Measurements from ENCODE around the gene ZNF521.

DNA sequence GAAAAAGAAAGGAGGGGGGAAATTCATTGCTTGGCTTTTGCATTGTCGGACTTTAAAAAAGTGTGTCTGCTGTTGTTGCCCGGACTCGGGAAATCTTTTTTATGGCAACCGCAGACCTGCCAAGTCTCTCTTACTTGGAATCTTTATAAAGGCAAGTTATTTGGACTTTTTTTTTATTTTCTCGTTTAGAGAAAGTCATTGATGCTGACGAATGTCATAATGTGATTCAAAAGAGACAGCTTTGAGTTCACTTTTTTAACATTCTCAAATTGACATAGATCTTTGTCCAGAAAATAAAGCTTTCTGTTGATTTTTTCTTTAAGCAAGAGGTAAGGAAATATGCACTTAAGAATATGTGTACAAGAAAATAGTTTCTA lies 651 bp upstream of the ZNF521 start:
- TF ChIP-seq FOXP2 (optimal IDR thresholded peaks at IDR 0.05; ENCODE audit: borderline replicate concordance, extremely low read depth, extremely low read length, insufficient read depth) (no peak), POLR2AphosphoS5 (IDR thresholded peaks at IDR 0.05; ENCODE audit: low read depth, low read length) (no peak)

All from PFSK-1 (cell line).